GM10248 (cell line): ENCODE measurements around the gene FBXW8.

ENCODE experiments used
- CTCF ChIA-PET: fragments of 300-600 bp; sonication (Branson Sonifier 250); formaldehyde crosslinking; extraction: SDS; loops from one replicate; lab custom pipeline; 2021; ENCODE audit warnings: antibody characterized with exemption; lab: Yijun Ruan, JAX
- POLR2A ChIA-PET: fragments of 350-650 bp; sonication (Branson Sonifier 250); formaldehyde crosslinking; extraction: SDS; loops from one replicate; lab custom pipeline; 2020; ENCODE audit warnings: antibody characterized with exemption; lab: Yijun Ruan, JAX
- DNase-seq: peaks from one replicate; pipeline ENCODE4 v3.0.0; 2012; ENCODE audit errors: extremely low spot score
- CTCF ChIP-seq: IDR thresholded peaks from 2 replicates; pipeline ENCODE4 v1.5.1; 2012; ENCODE audit warnings: mild to moderate bottlenecking, low read depth; ENCODE audit errors: extremely low read depth, missing control alignments, control extremely low read depth

Gene FBXW8

GRCh38 chr12:116964054-116965050 is 53.6 kb downstream of the FBXW8 start:
- POLR2A ChIA-PET, result no interaction called here
- DNase-seq, result no peak
- CTCF ChIA-PET, result interaction anchor here (0.9 to 1.7 kb wide), 2 partner anchors 10 to 19 kb away, joined by 3 to 6 read pairs; no protein-coding TSS in a partner anchor
- TF ChIP-seq CTCF, result no peak

GRCh38 chr12:116968986-116969385 is 58.2 kb downstream of the FBXW8 start:
- ChIA-PET CTCF (interaction anchor here (1.0 to 1.5 kb wide), 3 partner anchors 9 to 21 kb away, joined by 3 to 4 read pairs (median 3); no protein-coding TSS in a partner anchor), POLR2A (no interaction called here)
- DNase-seq, result no peak
- TF ChIP-seq CTCF, result no peak

GRCh38 chr12:116969615-116970585 is 59.1 kb downstream of the FBXW8 start:
- POLR2A ChIA-PET, result no interaction called here
- no peak for TF ChIP-seq CTCF
- CTCF ChIA-PET, result interaction anchor here (1.0 to 1.5 kb wide), 3 partner anchors 8 to 20 kb away, joined by 3 to 4 read pairs (median 3); no protein-coding TSS in a partner anchor
- no peak for DNase-seq

- TF ChIP-seq CTCF, result no peak
- ChIA-PET CTCF (interaction anchor here (0.7 kb wide), 1 partner anchor 36 kb away, joined by 3 read pairs; no protein-coding TSS in a partner anchor), POLR2A (no interaction called here)
- no peak for DNase-seq
Measured at GRCh38 chr12:116971222-116971621, 60.5 kb downstream of the FBXW8 start.

GRCh38 chr12:116975779-116976393 is 65.1 kb downstream of the FBXW8 start:
- no peak for TF ChIP-seq CTCF
- no peak for DNase-seq
- ChIA-PET POLR2A (no interaction called here), CTCF (interaction anchor here (1.4 kb wide), 1 partner anchor 14 kb away, joined by 3 read pairs; no protein-coding TSS in a partner anchor)
